Right lobe of liver (tissue), 6 donors: ENCODE measurements around the gene MAPKAP1. TPM values are rescaled to one million over a fixed set of nuclear protein-coding genes. Genes with fewer than 3 reads are reported as not detected.

ENCODE experiments used
- ATAC-seq, 4 donors: fragments of 200-7000 bp; cut with Tn5 transposase; one replicate each; pipeline ENCODE4 v1.9.1; 2020; ENCODE audit warnings: mild to moderate bottlenecking in 4 of 4, moderate library complexity in 4 of 4
- DNase-seq, 3 donors: peaks; one replicate each; pipeline ENCODE4 v3.0.0-alpha.2; 2020
- H3K27ac ChIP-seq, 3 donors: fragments of 200-600 bp; one replicate each; pipeline ENCODE4 v1.8.0; 2022
- H3K27me3 ChIP-seq, 2 donors: fragments of 200-600 bp; one replicate each; pipeline ENCODE4 v1.8.0; 2022
- H3K36me3 ChIP-seq, 4 donors: fragments of 200-600 bp; sonication (generic) in 1 of 4; one replicate each; pipeline versions ENCODE4 v1.5.1 to v1.8.0; 2017 to 2022; ENCODE audit warnings: control low read depth in 1 of 4
- H3K4me1 ChIP-seq, 4 donors: fragments of 200-600 bp; sonication (generic) in 1 of 4; one replicate each; pipeline versions ENCODE4 v1.5.1 to v1.8.0; 2017 to 2022; ENCODE audit warnings: control low read depth in 1 of 4
- H3K4me3 ChIP-seq, 3 donors: fragments of 200-600 bp; one replicate each; pipeline ENCODE4 v1.8.0; 2022
- H3K9me3 ChIP-seq, 4 donors: fragments of 200-600 bp; sonication (generic) in 1 of 4; one replicate each; pipeline versions ENCODE4 v1.5.1 to v1.8.0; 2017 to 2022; ENCODE audit warnings: control low read depth in 1 of 4
- POLR2A ChIP-seq: fragments of 450-650 bp; IDR thresholded peaks from one replicate; pipeline ENCODE4 v1.6.1; 2017; ENCODE audit warnings: antibody characterized with exemption, mild to moderate bottlenecking
- WGBS: methylation state at CpG from one replicate; pipeline ENCODE4 v1.1.6; 2018; ENCODE audit warnings: low coverage, low lambda C conversion rate; ENCODE audit not compliant: insufficient coverage; ENCODE audit errors: missing lambda C conversion rate; 5-methylcytosine and 5-hydroxymethylcytosine counted together
- intact Hi-C, 2 donors: fragments of 100-400 bp; cut with DNase I; formaldehyde crosslinking; loops; one replicate each; pipeline versions ENCODE4 v1.11.2 to v1.14.1; 2022
- total RNA-seq, 6 experiments: library from RNA; depleted of rRNA in 2 of 6; stranded (reverse); fragments of >200 nt in 2 of 6; fragmentation: NEBNext Ultra II Directional in 3 of 6; extraction: Animal tissue kit (Norgen Biotek cat#: 25700) in 3 of 6; gene quantifications; one replicate each; pipeline versions ENCODE4 v1.1.0 to v1.2.4, GENCODE V29; 2016 to 2023
- TF ChIP-seq, protein P1 (sequence below), 4 donors: fragments of 200-600 bp in 3 of 4; fragments of 450-650 bp in 1 of 4; IDR thresholded peaks; one replicate each; pipeline versions ENCODE4 v1.5.1 to v1.8.0; 2016 to 2022; ENCODE audit warnings: antibody characterized with exemption in 4 of 4, mild to moderate bottlenecking in 2 of 4
- donor health status: DM: no; HTN: yes; CAD: no.
- donor health status: DM: no; HTN: no; CAD: no.
- donor health status: DM: no; HTN: no; CAD: no.
- donor health status: DM: no; HTN: yes; CAD: no.
- donor health status: DM: no; HTN: yes; CAD: no.

Gene MAPKAP1
- total RNA-seq, 6 experiments from 2014 or later, result 29.6 to 53.2 (median 48.3) TPM

DNA sequence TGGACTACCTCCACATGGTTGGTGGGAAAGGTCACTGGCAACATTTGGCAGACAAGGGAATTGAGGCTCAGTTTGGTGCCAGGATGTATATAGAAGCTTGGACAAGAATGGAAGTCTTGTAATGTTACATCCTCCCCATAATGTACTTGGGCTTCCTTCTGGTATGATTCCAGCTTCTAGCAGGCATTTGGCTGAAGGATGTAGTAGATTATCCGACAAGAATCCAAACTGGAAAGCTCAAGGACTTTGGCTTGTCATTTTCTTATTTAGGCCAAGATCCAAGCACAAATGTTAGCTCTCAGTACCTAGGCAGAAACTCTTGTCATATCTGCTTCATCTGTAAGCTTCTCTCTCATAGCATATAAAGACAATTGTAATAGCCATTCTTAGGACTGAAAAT is 209.1 kb downstream of the MAPKAP1 start:
- DNase-seq, result no peak
- no peaks in the 10 kb centered on the region for H3K27me3 ChIP-seq
- ATAC-seq, result no peak
- intact Hi-C loops, result no loop called here
- no peaks in the 10 kb centered on the region for H3K9me3 ChIP-seq
- peaks cover 0 to 18% (median 7%) of the 10 kb centered on the region in 4 donors for H3K4me1 ChIP-seq
- H3K27ac ChIP-seq, result no peak overlapping the region
- H3K36me3 ChIP-seq, result no peaks in the 10 kb centered on the region
- TF ChIP-seq, protein P1, sequence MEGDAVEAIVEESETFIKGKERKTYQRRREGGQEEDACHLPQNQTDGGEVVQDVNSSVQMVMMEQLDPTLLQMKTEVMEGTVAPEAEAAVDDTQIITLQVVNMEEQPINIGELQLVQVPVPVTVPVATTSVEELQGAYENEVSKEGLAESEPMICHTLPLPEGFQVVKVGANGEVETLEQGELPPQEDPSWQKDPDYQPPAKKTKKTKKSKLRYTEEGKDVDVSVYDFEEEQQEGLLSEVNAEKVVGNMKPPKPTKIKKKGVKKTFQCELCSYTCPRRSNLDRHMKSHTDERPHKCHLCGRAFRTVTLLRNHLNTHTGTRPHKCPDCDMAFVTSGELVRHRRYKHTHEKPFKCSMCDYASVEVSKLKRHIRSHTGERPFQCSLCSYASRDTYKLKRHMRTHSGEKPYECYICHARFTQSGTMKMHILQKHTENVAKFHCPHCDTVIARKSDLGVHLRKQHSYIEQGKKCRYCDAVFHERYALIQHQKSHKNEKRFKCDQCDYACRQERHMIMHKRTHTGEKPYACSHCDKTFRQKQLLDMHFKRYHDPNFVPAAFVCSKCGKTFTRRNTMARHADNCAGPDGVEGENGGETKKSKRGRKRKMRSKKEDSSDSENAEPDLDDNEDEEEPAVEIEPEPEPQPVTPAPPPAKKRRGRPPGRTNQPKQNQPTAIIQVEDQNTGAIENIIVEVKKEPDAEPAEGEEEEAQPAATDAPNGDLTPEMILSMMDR (IDR thresholded peaks at IDR 0.05), result no peak
- no peak for TF ChIP-seq POLR2A
- H3K4me3 ChIP-seq, result no peak overlapping the region
- 80% methylated on average over 1 of the region's 1 CpG for WGBS

DNA sequence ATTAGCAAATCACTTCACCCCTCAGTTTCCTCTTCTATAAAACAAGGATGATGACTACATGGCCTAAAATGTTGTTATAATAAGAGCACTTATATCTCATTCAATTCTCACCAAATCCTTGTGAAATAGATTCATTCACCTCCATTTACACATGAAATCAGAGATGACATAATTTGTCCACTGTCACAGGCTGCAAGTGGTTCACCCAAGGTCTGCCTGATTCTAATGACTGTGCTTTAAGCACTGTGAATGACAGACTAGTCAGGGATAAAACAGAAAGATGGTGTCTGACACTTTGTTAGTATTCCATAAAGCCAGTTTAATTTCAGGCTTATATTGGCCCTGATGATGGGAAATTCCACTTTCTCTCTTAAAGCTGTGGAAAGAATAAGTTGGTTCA is 209.5 kb downstream of the MAPKAP1 start:
- DNase-seq (no peak), ATAC-seq (no peak)
- Histone ChIP-seq H3K4me3 (no peak overlapping the region), H3K36me3 (no peaks in the 10 kb centered on the region), H3K4me1 (peaks cover 0 to 22% (median 8%) of the 10 kb centered on the region in 4 donors), H3K27ac (no peak overlapping the region), H3K27me3 (no peaks in the 10 kb centered on the region), H3K9me3 (no peaks in the 10 kb centered on the region)
- intact Hi-C loops, result no loop called here
- TF ChIP-seq POLR2A, result no peak
- TF ChIP-seq, protein P1 (IDR thresholded peaks at IDR 0.05), result no peak

DNA sequence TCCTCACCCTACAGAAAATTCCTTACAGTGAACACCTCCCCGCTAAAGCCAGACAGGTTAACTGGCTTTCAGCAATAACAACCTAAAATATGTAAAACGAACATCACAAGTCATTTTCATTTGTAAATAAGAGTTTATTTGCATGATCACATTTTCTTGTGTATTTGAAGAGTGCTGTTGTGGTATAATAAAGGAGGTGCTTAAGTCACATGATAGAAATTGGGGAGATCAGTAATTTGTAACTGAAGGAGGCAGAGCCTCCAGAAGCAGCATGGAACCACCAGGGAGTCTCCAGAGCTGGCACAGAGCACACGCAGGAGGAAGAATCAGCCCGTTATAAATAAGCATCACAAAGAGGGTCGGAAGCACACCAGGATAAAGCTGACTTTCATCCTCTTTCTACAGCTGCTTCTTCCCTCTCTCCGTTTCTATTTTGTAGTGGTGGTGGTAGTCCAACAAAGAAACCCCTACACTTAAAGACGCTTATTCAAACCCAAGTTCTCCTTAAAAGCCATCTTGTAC is 210.6 kb downstream of the MAPKAP1 start:
- DNase-seq (no peak), ATAC-seq (no peak)
- Histone ChIP-seq H3K4me3 (no peak overlapping the region), H3K36me3 (no peaks in the 10 kb centered on the region), H3K9me3 (no peaks in the 10 kb centered on the region), H3K27me3 (no peaks in the 10 kb centered on the region), H3K4me1 (peaks cover 0 to 26% (median 8%) of the 10 kb centered on the region in 4 donors), H3K27ac (no peak overlapping the region)
- intact Hi-C loops, result no loop called here
- TF ChIP-seq, protein P1 (IDR thresholded peaks at IDR 0.05), result no peak
- TF ChIP-seq POLR2A, result no peak
- 95% methylated on average over 7 of the region's 7 CpGs for WGBS

DNA sequence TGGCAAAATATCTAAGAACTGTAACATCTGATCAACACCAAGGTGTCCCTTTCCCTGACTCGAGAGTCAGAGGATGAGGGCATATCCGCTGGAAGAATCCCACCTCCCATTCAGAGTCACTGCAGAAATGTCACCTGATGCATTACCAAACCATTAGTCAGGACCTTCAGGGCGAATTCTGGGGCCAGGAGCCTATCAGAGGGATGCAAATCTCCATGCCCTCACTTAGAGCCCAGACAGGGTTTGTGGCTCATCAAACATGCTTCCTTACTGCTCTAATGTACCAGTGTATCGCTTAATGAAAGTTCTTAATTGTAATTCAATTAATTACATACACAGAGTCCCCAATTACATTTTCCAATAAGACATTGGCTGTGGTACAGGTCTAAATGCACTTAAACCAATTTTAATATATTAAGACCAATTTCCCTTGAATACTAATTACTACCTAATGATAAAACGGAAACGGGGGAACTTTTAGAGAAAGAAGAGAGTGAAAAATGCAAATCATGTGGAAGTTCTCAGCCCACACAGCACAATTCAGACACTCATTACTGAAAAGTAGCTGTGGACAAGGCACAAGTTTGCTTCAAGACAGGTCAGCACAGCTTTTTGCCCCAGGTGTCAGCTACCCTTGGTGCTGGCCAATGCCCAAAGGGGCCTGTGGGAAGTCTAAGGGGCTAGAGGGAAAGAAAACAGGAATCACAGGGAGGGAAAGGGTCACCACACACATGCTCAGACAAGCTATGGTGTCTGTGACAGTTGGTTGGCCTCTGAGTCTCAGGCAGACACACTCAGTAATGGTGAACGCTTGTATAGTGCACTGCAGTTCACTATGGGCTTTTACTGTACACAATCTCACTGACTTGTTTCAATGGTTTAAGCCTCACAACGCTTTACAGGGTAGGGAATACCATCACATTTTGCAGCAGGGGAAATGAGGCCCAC is 211.6 kb downstream of the MAPKAP1 start:
- WGBS, result 92% methylated on average over 6 of the region's 8 CpGs
- no peak for DNase-seq
- Histone ChIP-seq H3K4me1 (peaks cover 0 to 26% (median 8%) of the 10 kb centered on the region in 4 donors), H3K36me3 (no peaks in the 10 kb centered on the region), H3K27me3 (no peaks in the 10 kb centered on the region), H3K9me3 (no peaks in the 10 kb centered on the region), H3K4me3 (no peak overlapping the region), H3K27ac (no peak overlapping the region)
- no peak for ATAC-seq
- intact Hi-C loops, result no loop called here
- no peak for TF ChIP-seq POLR2A
- TF ChIP-seq, protein P1 (IDR thresholded peaks at IDR 0.05), result no peak
